HEK293 (cell line): ENCODE results near the gene SPZ1.
"Not testable (repeated sequence)": the region's sequence is repeated elsewhere in the genome, so short reads cannot be mapped to it uniquely, and the experiment has no call there.

Experiments used
- KLF16 ChIP-seq: fragments of 450-650 bp; formaldehyde crosslinking; IDR thresholded peaks from 2 replicates; pipeline ENCODE4 v1.5.1; 2017; ENCODE audit warnings: missing biosample characterization, missing genetic modification characterization
- REST ChIP-seq: fragments of 450-650 bp; formaldehyde crosslinking; IDR thresholded peaks from 2 replicates; pipeline ENCODE4 v1.5.1; 2016; ENCODE audit warnings: missing biosample characterization, missing genetic modification characterization
- ZBTB8A ChIP-seq: fragments of 450-650 bp; formaldehyde crosslinking; IDR thresholded peaks from 2 replicates; pipeline ENCODE4 v1.5.1; 2016; ENCODE audit warnings: missing biosample characterization, missing genetic modification characterization
- TF ChIP-seq, protein P1 (sequence below): fragments of 450-650 bp; formaldehyde crosslinking; IDR thresholded peaks from 2 replicates; pipeline ENCODE4 v1.5.1; 2016; ENCODE audit warnings: missing biosample characterization, missing genetic modification characterization
- TF ChIP-seq, protein P2 (sequence below): fragments of 450-650 bp; formaldehyde crosslinking; IDR thresholded peaks from 2 replicates; pipeline ENCODE4 v1.5.1; 2016; ENCODE audit warnings: missing biosample characterization, missing genetic modification characterization

- TF ChIP-seq ZBTB8A (tag by site-specific recombination); KLF16 (tag by site-specific recombination); REST: not testable (repeated sequence)
- TF ChIP-seq, protein P1, sequence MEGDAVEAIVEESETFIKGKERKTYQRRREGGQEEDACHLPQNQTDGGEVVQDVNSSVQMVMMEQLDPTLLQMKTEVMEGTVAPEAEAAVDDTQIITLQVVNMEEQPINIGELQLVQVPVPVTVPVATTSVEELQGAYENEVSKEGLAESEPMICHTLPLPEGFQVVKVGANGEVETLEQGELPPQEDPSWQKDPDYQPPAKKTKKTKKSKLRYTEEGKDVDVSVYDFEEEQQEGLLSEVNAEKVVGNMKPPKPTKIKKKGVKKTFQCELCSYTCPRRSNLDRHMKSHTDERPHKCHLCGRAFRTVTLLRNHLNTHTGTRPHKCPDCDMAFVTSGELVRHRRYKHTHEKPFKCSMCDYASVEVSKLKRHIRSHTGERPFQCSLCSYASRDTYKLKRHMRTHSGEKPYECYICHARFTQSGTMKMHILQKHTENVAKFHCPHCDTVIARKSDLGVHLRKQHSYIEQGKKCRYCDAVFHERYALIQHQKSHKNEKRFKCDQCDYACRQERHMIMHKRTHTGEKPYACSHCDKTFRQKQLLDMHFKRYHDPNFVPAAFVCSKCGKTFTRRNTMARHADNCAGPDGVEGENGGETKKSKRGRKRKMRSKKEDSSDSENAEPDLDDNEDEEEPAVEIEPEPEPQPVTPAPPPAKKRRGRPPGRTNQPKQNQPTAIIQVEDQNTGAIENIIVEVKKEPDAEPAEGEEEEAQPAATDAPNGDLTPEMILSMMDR: not testable (repeated sequence)
- TF ChIP-seq, protein P2, sequence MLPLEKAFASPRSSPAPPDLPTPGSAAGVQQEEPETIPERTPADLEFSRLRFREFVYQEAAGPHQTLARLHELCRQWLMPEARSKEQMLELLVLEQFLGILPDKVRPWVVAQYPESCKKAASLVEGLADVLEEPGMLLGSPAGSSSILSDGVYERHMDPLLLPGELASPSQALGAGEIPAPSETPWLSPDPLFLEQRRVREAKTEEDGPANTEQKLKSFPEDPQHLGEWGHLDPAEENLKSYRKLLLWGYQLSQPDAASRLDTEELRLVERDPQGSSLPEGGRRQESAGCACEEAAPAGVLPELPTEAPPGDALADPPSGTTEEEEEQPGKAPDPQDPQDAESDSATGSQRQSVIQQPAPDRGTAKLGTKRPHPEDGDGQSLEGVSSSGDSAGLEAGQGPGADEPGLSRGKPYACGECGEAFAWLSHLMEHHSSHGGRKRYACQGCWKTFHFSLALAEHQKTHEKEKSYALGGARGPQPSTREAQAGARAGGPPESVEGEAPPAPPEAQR (tag by site-specific recombination): not testable (repeated sequence)
These were observed 19.0 kb upstream of the SPZ1 start for GRCh38 chr5:80300796-80301195.
